Anterior cingulate cortex (tissue), 58 donors: ENCODE results near the gene RHPN2.
"Not testable (repeated sequence)": the region's sequence is repeated elsewhere in the genome, so short reads cannot be mapped to it uniquely, and the experiment has no call there.

Experiments
- DNase-seq, 58 donors: peaks; one replicate each; lab custom pipeline; 2025; lab: John Stamatoyannopoulos, UW

The RHPN2 gene

GRCh38 chr19:32982488-32982887 is 82.2 kb downstream of the RHPN2 start:
- not testable (repeated sequence) for DNase-seq

- not testable (repeated sequence) for DNase-seq
Observed at GRCh38 chr19:32979807-32980206, 84.9 kb downstream of the RHPN2 start.

DNA sequence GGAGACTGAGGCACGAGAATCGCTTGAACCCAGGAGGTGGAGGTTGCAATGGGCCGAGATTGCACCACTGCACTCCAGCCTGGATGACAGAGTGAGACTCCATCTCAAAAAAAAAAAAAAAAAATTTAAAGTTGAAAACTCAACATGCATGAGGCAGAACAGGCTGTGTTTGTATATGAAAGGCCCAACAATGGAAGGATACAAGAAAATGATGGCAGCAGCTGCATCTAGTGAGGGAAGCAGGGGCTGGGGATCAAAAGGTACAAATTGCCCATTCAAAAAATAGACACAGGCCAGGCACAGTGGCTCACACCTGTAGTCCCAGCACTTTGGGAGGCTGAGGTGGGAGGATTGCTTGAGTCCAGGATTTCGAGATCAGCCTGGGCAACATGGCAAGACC is 86.9 kb downstream of the RHPN2 start:
- DNase-seq = not testable (repeated sequence)

DNA sequence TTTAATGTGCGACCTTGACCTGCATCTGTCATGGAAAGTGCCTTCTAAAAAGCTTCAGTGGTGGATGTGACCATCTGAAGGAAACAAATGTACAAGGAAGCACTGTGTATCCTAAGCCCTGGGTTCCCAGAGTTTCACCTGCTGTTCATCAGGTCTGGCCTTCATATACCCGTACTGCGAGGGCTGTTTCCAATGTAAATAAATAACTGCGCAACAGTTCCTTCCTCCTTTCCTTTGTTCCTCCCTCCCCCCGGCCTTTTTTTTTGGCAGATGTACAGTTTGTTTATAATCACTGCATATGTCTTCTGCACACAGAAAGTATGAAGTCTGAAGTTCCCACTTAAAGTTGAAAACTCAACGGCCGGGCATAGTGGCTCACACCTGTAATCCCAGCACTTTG is 87.4 kb downstream of the RHPN2 start:
- DNase-seq = no peak

DNA sequence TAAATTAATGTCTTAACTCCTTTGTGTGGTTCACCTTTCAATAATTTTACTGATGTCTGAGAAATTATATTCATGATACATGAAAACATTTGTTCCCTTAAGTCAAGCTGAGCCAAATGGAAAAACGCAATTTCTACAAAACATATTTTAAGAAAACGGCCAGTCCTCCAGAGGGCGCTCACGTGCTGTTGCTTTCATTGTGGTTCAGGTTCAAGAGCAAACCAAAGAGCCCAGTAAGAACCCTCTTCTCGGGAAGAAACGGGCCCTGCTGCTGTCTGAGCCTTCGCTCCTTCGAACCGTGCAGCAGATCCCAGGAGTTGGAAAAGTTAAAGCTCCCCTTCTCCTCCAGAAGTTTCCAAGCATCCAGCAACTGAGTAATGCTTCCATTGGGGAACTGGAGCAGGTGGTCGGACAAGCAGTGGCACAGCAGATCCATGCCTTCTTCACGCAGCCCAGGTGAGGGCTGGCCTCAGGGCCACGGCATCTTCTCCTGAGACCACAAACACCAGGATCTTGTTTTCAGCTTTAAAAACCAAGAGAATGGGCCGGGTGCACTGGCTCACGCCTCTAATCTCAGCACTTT is 88.4 kb downstream of the RHPN2 start:
- peak in 51 of 58 donors; percentile 3 to 82 (median 30) for DNase-seq

DNA sequence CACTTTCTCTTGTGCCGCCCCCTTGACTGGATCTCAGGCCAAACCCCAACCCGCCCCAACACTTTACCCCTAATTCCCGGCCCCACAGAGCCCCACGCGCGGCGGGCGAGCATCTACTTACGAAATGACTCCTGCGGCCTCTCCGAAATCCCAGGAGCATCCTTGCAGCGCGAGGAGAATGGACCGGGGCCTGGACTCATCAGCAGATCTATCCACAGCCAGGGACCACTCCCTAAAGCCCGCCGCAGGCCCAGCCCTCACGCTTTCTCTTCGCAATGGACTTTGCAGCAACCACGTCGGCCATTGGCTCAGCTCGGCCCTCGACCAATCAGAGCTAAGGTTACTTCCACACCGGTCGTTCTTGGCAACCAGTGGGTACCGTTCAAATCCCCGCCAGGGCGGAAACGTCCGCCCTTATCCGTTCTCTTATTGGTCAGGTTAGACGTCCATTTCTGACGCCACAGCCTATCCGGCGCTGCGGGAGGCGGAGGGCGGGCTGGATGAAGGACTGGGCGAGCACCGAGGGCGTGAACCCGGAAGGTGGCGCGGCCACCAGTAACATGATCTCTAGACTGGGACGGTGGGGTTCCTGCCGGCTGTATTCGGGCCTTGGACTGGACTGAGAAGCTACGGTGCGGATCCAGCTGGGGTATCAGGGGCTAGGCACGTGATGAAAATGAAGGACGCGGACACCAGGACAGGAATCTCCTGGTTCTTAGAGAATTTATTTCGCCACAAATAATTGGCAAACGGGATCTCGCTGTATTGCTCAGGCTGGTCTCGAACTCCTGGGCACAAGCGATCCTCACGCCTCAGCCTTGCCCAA is 92.8 kb downstream of the RHPN2 start, which contains the start of the genes CEP89 and FAAP24:
Gene CEP89 (minus strand): TSS at position 244 of the 826 bp plus-strand sequence. CDS start 84 bp downstream, at position 160.
Gene FAAP24 (plus strand): TSS at position 528 of the 826 bp plus-strand sequence. CDS start 955 bp downstream, outside the sequence.
- DNase-seq = peak; percentile 87 to 99 (median 98)

- no peak for DNase-seq
Observed at GRCh38 chr19:32971012-32971595, 93.6 kb downstream of the RHPN2 start.

- no peak for DNase-seq
Observed at GRCh38 chr19:32969549-32969948, 95.1 kb downstream of the RHPN2 start.

DNA sequence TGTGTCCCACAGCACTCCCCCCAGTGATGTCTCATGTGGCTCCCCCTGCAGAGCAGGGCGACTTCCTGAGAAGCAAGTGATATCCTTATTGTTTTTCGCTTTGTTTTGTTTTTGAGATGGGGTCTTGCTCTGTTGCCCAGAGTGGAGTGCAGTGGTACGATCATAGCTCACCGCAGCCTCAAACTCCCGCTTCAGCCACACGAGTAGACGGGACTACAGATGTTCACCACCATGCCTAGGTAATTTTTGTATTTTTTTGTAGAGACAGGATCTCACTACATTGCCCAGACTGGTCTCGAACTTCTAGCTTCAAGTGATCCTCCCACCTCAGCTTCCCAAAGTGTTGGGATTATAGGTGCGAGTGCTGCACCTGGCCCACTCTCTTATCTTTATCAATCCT is 97.9 kb downstream of the RHPN2 start:
- DNase-seq = no peak

- no peak for DNase-seq
Observed at GRCh38 chr19:32945260-32945659, 119.4 kb downstream of the RHPN2 start.

- not testable (repeated sequence) for DNase-seq
Observed at GRCh38 chr19:32941273-32941672, 123.4 kb downstream of the RHPN2 start.

DNA sequence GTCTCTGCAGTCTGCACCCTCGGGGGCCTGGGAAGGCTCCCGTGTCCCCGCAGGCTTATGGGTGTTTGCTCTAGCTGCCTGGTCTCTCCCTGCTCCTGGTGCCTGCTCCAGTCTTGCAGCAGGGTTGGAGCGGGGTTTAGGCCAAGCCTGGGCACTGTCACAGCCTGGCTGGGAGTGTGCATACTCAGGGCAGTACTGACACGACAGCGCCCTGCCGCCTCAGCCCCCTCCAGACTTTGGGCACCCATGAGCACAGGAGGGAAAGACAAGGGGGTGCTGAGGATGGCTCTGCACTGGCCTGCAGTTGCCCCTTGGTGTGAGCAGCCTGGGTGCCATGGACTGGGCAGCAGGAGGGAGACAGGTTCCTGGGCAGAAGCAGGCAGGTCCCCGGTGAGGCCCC is 128.6 kb downstream of the RHPN2 start:
- DNase-seq = no peak

- DNase-seq = no peak
Observed at GRCh38 chr19:32935629-32936028, 129.1 kb downstream of the RHPN2 start.

DNA sequence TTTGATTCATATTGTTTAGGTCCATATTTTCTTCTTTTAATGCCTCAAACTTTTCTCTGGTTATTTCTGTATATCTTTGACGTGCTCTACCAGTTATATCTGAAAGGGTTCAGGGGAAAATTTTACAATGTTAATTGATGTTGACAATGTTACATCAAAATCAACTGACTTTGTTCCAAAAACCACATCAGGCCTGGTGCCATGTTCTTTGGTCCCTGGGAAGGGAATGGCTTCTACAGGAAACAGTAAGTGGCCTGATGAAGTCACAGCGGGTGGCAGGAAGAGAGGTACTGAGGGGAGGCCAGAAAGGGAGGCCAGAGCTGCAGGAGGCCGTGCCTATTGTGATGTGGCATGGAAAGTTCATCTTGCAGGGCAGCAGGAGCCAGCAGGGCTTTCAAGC is 131.1 kb downstream of the RHPN2 start:
- no peak for DNase-seq

GRCh38 chr19:32930567-32930966 is 134.1 kb downstream of the RHPN2 start:
- no peak for DNase-seq

DNA sequence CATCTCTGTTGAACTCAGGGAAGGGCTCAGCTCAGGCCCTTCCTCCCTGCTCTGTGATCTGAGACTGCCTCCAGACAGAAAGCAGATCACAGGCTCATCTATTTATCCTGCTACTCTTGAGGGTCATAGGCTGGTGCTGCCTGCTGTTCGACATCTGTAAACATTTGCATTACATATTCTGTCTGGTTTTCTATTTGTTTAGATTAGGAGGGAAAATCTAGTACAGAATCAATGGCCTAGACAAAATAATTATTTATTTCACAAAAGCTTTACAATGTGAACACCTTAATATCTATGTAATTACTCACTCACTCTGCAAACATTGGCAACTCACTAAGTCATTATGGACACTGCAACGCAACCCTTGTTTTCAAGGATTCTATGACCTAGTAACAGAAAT is 135.9 kb downstream of the RHPN2 start:
- DNase-seq = no peak
